ENCODE results near the gene UGT2B11.
"Not testable (repeated sequence)": the region's sequence is repeated elsewhere in the genome, so short reads cannot be mapped to it uniquely, and the experiment has no call there.

The UGT2B11 gene

GRCh38 chr4:69169171-69169570 is 45.4 kb downstream of the UGT2B11 start:
- not testable (repeated sequence) for DNase-seq (ENCODE audit: low read depth)

- no peak for DNase-seq (ENCODE audit: low read depth)
Measured at GRCh38 chr4:69167300-69167699, 47.2 kb downstream of the UGT2B11 start.

- DNase-seq (ENCODE audit: low read depth): not testable (repeated sequence)
Measured at GRCh38 chr4:69166376-69166775, 48.2 kb downstream of the UGT2B11 start.

- DNase-seq (ENCODE audit: low read depth): not testable (repeated sequence)
Measured at GRCh38 chr4:69165707-69166106, 48.8 kb downstream of the UGT2B11 start.

GRCh38 chr4:69156913-69157312 is 57.6 kb downstream of the UGT2B11 start:
- no peak for DNase-seq (ENCODE audit: low read depth)

GRCh38 chr4:69154021-69154420 is 60.5 kb downstream of the UGT2B11 start:
- DNase-seq (ENCODE audit: low read depth): no peak

Data from HS-5 (cell line).